Small intestine (tissue), 7 donors: Measurements from ENCODE around the gene ZFR2. TPM values are rescaled to one million over a fixed set of nuclear protein-coding genes. Genes with fewer than 3 reads are reported as not detected.

Experiments
- DNase-seq, 2 donors: peaks; one replicate each; pipeline versions ENCODE4 v3.0.0 to v3.0.0-alpha.2; 2013
- FAIRE-seq: peaks from 2 replicates; lab custom pipeline; 2012; peaks lifted over from hg19 to GRCh38; lab: Jason Lieb, UNC
- H3K27ac ChIP-seq, 3 donors: one replicate each; pipeline ENCODE4 v1.5.1; 2013; ENCODE audit warnings: low read length in 2 of 3, mild to moderate bottlenecking in 2 of 3, control low read depth in 1 of 3, inconsistent platforms in 1 of 3, low read depth in 1 of 3, moderate library complexity in 1 of 3
- H3K27me3 ChIP-seq, 3 donors: one replicate each; pipeline ENCODE4 v1.6.1; 2013; ENCODE audit warnings: low read length in 3 of 3, inconsistent platforms in 1 of 3; ENCODE audit not compliant: control insufficient read depth in 3 of 3, insufficient read depth in 3 of 3
- H3K36me3 ChIP-seq, 3 donors: one replicate each; pipeline ENCODE4 v1.6.1; 2013; ENCODE audit warnings: low read length in 3 of 3, inconsistent platforms in 1 of 3, low read depth in 1 of 3, mild to moderate bottlenecking in 1 of 3, moderate library complexity in 1 of 3; ENCODE audit not compliant: control insufficient read depth in 3 of 3, insufficient read depth in 2 of 3
- H3K4me1 ChIP-seq, 3 donors: one replicate each; pipeline ENCODE4 v1.6.1; 2013; ENCODE audit warnings: low read length in 2 of 3, inconsistent platforms in 1 of 3, low read depth in 1 of 3, mild to moderate bottlenecking in 1 of 3, moderate library complexity in 1 of 3; ENCODE audit not compliant: control insufficient read depth in 3 of 3, insufficient read depth in 2 of 3
- H3K4me3 ChIP-seq, 3 donors: one replicate each; pipeline ENCODE4 v1.5.1; 2013; ENCODE audit warnings: low read length in 3 of 3, control low read depth in 1 of 3, inconsistent platforms in 1 of 3, low read depth in 1 of 3, mild to moderate bottlenecking in 1 of 3, moderate library complexity in 1 of 3
- H3K9me3 ChIP-seq, 2 donors: one replicate each; pipeline ENCODE4 v1.6.1; 2013; ENCODE audit warnings: low read depth in 1 of 2, low read length in 1 of 2; ENCODE audit not compliant: control insufficient read depth in 2 of 2, insufficient read depth in 1 of 2
- WGBS, 3 donors: extraction: QIAGEN DNeasy Blood & Tissue Kit; methylation state at CpG; one replicate each; pipeline ENCODE4 v1.1.7; 2013; 5-methylcytosine and 5-hydroxymethylcytosine counted together
- polyA plus RNA-seq, 4 donors: library from polyadenylated mRNA; stranded (reverse) in 3 of 4; unstranded in 1 of 4; fragments of 200-250 nt in 3 of 4; fragments of 120-200 nt in 1 of 4; gene quantifications; one replicate each; pipeline versions ENCODE4 v1.2.1 to v1.2.3, GENCODE V29; 2013
- donor health status: healthy with polysubstance abuse.
- donor health status: control.
- donor health status: control.
- donor health status: Bipolar disorder and iron deficiency.
- donor health status: healthy.

ZFR2 gene
- polyA plus RNA-seq, 4 donors: 0.43 to 0.75 TPM; not detected in 2

DNA sequence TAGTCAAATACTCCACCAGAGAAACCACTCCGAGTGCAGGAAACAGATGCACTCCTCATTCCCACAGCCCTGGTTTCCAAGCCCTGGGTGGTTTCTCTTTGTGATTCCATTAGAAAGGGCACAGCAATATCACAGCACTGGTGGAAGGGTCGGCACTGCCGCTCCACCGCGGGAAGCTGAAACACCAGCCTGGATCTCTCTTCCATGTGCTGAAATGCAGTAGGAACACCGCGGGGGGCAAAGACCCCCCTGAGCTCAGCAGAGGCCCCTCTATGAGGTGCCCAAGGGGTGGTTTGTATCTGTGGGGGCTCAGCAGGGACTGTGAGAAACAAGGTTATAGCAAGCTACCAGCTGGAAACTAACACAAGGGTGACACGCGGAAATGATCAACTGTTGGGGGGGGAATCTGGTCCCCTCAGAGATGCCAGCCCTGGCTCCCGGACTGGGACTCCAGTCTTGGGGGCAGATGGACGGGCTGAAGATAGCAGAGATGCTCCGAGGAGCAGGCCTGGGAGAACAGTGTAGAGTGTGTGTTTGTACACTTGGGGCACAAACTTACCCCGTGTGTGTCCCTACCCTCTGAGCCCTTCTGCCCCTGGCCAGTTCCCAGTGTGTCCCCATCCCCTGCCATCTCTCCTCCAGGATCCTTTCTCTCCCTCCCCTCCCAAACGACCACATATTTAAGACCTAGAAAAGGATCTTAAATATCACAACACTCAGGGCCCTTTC lies 1.8 kb downstream of the ZFR2 start:
- H3K27me3 ChIP-seq: peaks cover 3 to 40% (median 23%) of the 10 kb centered on the region in 3 donors
- H3K4me1 ChIP-seq: no peaks in the 10 kb centered on the region
- 52 to 61% (median 57%) methylated on average over 14 of the region's 14 CpGs for WGBS, 3 donors
- peaks cover 0 to 8% of the 10 kb centered on the region in 2 donors for H3K9me3 ChIP-seq
- no peak overlapping the region for H3K27ac ChIP-seq
- FAIRE-seq (no peak), DNase-seq (no peak)
- H3K4me3 ChIP-seq: no peak overlapping the region
- H3K36me3 ChIP-seq: no peaks in the 10 kb centered on the region

DNA sequence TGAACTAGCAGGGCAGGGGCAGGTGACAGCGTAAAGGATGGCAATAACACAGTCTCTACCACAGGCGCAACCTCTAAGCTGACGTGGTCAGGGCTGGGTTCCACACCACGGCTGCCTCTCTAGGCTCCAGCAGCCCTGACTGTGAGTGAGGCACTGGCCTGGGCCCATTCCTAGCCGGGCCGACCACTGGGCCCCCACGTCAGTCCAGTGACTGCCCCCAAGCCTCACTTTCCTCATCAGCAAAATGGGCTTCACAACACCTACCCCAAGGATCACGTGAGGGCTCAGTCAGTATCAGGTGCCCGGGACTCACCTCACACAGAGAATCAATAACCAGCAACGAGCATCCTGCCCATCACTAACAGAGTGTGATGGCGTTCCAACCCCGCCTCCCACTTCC lies 5.2 kb downstream of the ZFR2 start:
- WGBS, 3 donors: 64 to 72% (median 69%) methylated on average over 12 of the region's 12 CpGs
- peaks cover 3 to 27% (median 13%) of the 10 kb centered on the region in 3 donors for H3K27me3 ChIP-seq
- H3K4me1 ChIP-seq: no peaks in the 10 kb centered on the region
- H3K27ac ChIP-seq: no peak overlapping the region
- FAIRE-seq (no peak), DNase-seq (no peak)
- H3K36me3 ChIP-seq: no peaks in the 10 kb centered on the region
- H3K4me3 ChIP-seq: no peak overlapping the region
- H3K9me3 ChIP-seq: no peaks in the 10 kb centered on the region

DNA sequence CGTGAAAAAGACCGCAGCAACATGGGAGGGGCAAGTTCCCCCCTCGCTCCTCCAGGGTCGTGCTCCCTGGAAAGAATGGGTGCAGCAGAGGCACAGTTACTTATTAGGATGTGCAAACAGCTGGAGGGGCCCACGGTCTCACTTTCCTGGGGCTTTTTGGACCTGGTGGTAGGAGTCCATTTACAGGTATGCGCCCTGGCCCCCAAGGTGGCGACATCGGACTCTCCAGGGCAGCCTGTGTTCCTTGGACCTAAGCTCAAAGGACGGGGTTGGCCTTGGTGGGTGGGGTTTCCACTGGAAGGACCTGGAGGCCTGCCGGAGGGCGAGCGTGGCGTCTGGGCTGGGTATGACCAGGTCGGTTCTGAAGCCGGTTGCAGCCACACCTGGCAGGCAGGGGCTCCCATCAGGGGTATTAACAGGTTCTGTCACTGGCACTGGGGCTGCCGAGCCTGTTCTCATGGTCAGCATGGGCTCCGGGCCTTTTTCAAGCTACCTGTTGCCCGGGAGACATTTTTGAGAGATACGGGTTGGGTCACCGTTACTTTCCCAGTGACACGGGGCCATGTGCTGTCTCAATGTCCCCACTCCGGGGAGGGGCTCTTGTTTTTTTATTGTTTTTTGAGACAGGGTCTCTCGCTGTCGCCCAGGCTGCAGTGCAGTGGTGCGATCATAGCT lies 5.9 kb downstream of the ZFR2 start:
- H3K27me3 ChIP-seq: peaks cover 0 to 20% (median 10%) of the 10 kb centered on the region in 3 donors
- DNase-seq (peak; percentile 46 to 56), FAIRE-seq (no peak)
- H3K9me3 ChIP-seq: no peaks in the 10 kb centered on the region
- H3K4me1 ChIP-seq: no peaks in the 10 kb centered on the region
- H3K4me3 ChIP-seq: no peak overlapping the region
- no peaks in the 10 kb centered on the region for H3K36me3 ChIP-seq
- WGBS, 3 donors: 49 to 70% (median 52%) methylated on average over 23 to 25 of the region's 25 CpGs
- no peak overlapping the region for H3K27ac ChIP-seq

DNA sequence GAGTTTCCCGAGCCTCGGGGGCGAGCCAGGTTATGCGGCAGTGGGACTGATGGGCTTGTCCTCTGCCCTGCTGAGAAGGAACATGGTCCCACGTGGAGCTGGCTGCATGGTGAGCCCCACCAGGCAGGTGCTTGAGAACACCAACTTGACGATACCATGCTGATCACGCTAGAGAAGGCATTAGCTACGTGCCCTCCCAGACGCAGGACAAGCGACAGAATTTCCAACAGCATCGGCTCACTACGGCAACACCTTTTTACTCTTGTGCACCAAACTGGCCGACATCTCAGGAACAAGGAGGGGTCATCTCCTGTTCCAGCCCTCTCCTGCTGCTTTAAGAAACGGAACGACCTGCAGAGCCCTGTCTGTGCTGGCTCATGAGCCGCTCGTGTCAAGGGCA lies 8.3 kb downstream of the ZFR2 start:
- no peaks in the 10 kb centered on the region for H3K4me1 ChIP-seq
- DNase-seq: no peak
- WGBS, 3 donors: 84 to 88% (median 85%) methylated on average over 17 of the region's 17 CpGs
- H3K9me3 ChIP-seq: no peaks in the 10 kb centered on the region
- FAIRE-seq: no peak
- H3K27ac ChIP-seq: no peak overlapping the region
- H3K4me3 ChIP-seq: no peak overlapping the region
- peaks cover 0 to 4% (median 0%) of the 10 kb centered on the region in 3 donors for H3K27me3 ChIP-seq
- no peaks in the 10 kb centered on the region for H3K36me3 ChIP-seq

DNA sequence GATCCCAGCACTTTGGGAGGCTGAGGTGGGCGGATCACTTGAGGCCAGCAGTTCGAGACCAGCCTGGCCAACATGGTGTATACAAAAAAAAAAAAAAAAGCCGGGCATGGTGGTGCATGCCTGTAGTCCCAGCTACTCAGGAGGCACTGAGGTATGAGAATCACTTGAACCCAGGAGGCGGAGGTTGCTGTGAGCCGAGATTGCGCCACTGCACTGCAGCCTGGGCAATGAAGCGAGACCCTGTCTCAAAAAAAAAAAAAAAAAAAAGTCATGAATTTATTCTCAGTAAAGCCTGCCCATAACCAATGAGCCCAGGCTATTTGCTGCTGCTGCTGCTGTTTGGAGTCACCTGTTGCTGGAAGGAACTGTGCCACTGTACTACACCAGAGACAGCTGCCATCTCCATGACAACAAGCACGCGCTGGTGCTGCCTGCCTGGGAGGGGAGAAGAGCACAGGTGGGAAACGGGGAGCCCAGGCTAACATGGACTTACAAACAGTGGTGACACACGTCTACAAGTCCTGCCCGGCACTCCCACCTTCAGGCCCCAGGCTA lies 11.3 kb downstream of the ZFR2 start:
- Histone ChIP-seq H3K9me3 (peaks cover 0 to 4% of the 10 kb centered on the region in 2 donors), H3K4me3 (no peak overlapping the region), H3K4me1 (no peaks in the 10 kb centered on the region), H3K27me3 (no peaks in the 10 kb centered on the region), H3K27ac (no peak overlapping the region), H3K36me3 (no peaks in the 10 kb centered on the region)
- DNase-seq (no peak), FAIRE-seq (no peak)
- 64 to 74% (median 71%) methylated on average over 11 to 12 of the region's 12 CpGs for WGBS, 3 donors

DNA sequence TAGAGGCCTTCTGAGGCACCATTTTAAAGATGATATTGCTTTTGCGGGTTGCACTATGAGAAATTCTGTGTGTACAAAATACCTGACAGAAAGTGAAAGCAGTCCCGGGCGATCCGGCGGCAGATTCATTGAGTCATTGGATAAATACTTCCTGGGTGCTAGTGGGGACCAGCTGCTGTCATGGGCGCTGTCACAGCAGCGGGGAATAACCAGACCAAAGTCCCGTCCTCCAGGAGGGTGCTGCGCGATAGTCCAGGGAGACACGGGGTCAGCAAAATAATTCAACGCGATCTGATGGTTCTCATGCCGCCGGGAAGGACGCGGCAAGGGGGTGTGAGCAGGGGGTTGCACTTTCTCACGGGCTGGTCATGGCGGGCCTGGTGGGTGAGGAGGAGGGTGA lies 13.5 kb downstream of the ZFR2 start:
- Histone ChIP-seq H3K27ac (no peak overlapping the region), H3K27me3 (no peaks in the 10 kb centered on the region), H3K4me1 (no peaks in the 10 kb centered on the region), H3K9me3 (peaks cover 2 to 20% of the 10 kb centered on the region in 2 donors), H3K36me3 (no peaks in the 10 kb centered on the region), H3K4me3 (no peak overlapping the region)
- FAIRE-seq: no peak
- 13 to 63% (median 38%) methylated on average over 19 of the region's 19 CpGs for WGBS, 3 donors
- peak in 1 of 2 donors; percentile 88 for DNase-seq

DNA sequence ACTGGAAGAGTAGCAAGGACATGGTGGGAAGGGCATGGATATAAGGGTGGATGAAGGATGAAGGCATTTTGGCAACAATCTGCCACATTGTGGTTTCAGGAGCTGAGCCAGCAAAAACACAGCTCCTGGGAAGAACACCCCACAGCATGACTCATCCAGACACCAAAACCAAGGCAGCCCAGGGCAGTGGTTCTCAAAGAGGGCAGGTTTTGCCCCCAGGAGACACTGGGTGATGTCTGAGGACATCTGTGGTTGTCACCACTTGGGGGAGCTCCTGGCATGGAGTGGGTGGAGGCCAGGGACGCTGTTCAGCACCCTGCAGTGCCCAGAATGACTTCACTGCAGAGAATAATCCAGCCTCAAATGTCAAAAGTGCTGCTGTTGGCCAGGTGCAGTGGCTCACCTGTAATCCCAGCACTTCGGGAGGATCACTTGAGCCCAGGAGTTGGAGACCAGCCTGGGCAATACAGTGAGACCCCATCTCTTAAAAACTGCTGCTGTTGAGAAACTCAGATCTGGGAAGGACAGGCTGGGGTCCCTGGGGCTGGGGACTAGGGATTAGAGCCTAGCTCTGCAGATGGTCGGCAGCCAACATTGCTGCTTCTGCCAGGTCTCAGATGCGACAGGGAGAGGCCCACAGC lies 16.1 kb downstream of the ZFR2 start:
- Histone ChIP-seq H3K27ac (no peak overlapping the region), H3K9me3 (peaks cover 2 to 20% of the 10 kb centered on the region in 2 donors), H3K4me3 (no peak overlapping the region), H3K4me1 (no peaks in the 10 kb centered on the region), H3K36me3 (no peaks in the 10 kb centered on the region), H3K27me3 (no peaks in the 10 kb centered on the region)
- no peak for FAIRE-seq
- peak in 1 of 2 donors; percentile 59 for DNase-seq
- WGBS, 3 donors: 48 to 70% (median 55%) methylated on average over 4 of the region's 4 CpGs

DNA sequence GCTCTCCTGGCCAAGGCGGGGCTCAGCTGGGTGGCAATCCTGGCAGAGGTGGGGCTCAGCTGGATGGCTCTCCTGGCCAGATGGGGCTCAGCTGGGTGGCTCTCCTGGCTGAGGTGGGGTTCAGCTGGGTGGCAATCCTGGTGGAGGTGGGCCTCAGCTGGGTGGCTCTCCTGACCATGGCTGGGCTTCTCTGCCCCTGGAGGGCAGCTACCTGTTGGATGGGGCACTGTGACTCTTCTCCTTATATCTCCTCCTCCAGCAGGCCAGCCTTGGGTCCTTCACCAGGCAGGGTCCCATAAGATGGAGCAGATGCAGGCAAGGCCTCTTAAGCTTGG lies 16.7 kb downstream of the ZFR2 start:
- 97 to 100% (median 100%) methylated on average over 1 of the region's 1 CpG for WGBS, 3 donors
- H3K27me3 ChIP-seq: no peaks in the 10 kb centered on the region
- no peak overlapping the region for H3K4me3 ChIP-seq
- H3K36me3 ChIP-seq: no peaks in the 10 kb centered on the region
- no peak overlapping the region for H3K27ac ChIP-seq
- H3K9me3 ChIP-seq: peaks cover 2 to 20% of the 10 kb centered on the region in 2 donors
- FAIRE-seq (no peak), DNase-seq (no peak)
- H3K4me1 ChIP-seq: no peaks in the 10 kb centered on the region
